WTC11 (cell line): ENCODE data around the gene ACADVL. TPM values are rescaled to one million over a fixed set of nuclear protein-coding genes. Genes with fewer than 3 reads are reported as not detected.
A peak's percentile ranks its signal among the peaks of the same experiment; 100 is the strongest.

Experiments
- ATAC-seq: fragments of 200-7000 bp; cut with Tn5 transposase; 2 replicates; pipeline ENCODE4 v1.10.0; 2021; ENCODE audit warnings: mild to moderate bottlenecking, moderate library complexity
- CTCF ChIA-PET: fragments of 300-600 bp; sonication (Branson Sonifier 250); formaldehyde crosslinking; loops from one replicate; lab custom pipeline; 2021; ENCODE audit warnings: antibody characterized with exemption; lab: Charles Lee
- POLR2A ChIA-PET: fragments of 350-600 bp; sonication (Branson Sonifier 250); formaldehyde crosslinking; loops from one replicate; lab custom pipeline; 2021; ENCODE audit warnings: antibody characterized with exemption; lab: Charles Lee
- DNase-seq: peaks from one replicate; pipeline ENCODE4 v3.0.0; 2021; ENCODE audit warnings: low spot score
- H3K27ac Mint-ChIP-seq: 2 replicates; pipeline ENCODE4 v1.8.0; 2021; ENCODE audit warnings: mixed read lengths
- H3K27me3 Mint-ChIP-seq: 2 replicates; pipeline ENCODE4 v1.8.0; 2021; ENCODE audit warnings: low read depth, mild to moderate bottlenecking, moderate library complexity, mixed read lengths
- H3K36me3 Mint-ChIP-seq: 2 replicates; pipeline ENCODE4 v1.8.0; 2021; ENCODE audit warnings: mixed read lengths
- H3K4me1 Mint-ChIP-seq: 2 replicates; pipeline ENCODE4 v1.8.0; 2022; ENCODE audit warnings: mixed read lengths
- H3K4me3 Mint-ChIP-seq: 2 replicates; pipeline ENCODE4 v1.8.0; 2021; ENCODE audit warnings: mild to moderate bottlenecking, moderate library complexity, mixed read lengths
- H3K9me3 Mint-ChIP-seq: 2 replicates; pipeline ENCODE4 v1.8.0; 2021; ENCODE audit warnings: mixed read lengths
- ATF6 ChIP-seq: sonication (generic); formaldehyde crosslinking; IDR thresholded peaks from 2 replicates; pipeline ENCODE4 v1.8.1; 2023; ENCODE audit warnings: mild to moderate bottlenecking, missing genetic modification reagents
- CDX4 ChIP-seq: fragments of 250-450 bp; sonication (Bioruptor Pico); IDR thresholded peaks from 2 replicates; pipeline ENCODE4 v1.9.0; 2021; ENCODE audit warnings: moderate library complexity, mild to moderate bottlenecking, inconsistent platforms, borderline replicate concordance
- CTCF ChIP-seq: fragments of 200-600 bp; IDR thresholded peaks from 2 replicates; pipeline ENCODE4 v1.8.0; 2022; ENCODE audit warnings: antibody characterized with exemption
- E2F5 ChIP-seq: sonication (generic); formaldehyde crosslinking; IDR thresholded peaks from 2 replicates; pipeline ENCODE4 v1.8.1; 2022; ENCODE audit warnings: mild to moderate bottlenecking, moderate library complexity, missing genetic modification reagents
- ELF4 ChIP-seq: sonication (generic); formaldehyde crosslinking; IDR thresholded peaks from 2 replicates; pipeline ENCODE4 v1.8.1; 2022; ENCODE audit warnings: low read depth, mild to moderate bottlenecking, moderate library complexity, missing genetic modification reagents
- FOXJ3 ChIP-seq: sonication (generic); formaldehyde crosslinking; IDR thresholded peaks from 2 replicates; pipeline ENCODE4 v1.9.0; 2021; ENCODE audit warnings: missing genetic modification reagents, mild to moderate bottlenecking, borderline replicate concordance
- FOXP1 ChIP-seq: sonication (generic); formaldehyde crosslinking; IDR thresholded peaks from 2 replicates; pipeline ENCODE4 v1.8.0; 2022; ENCODE audit warnings: missing genetic modification reagents, mild to moderate bottlenecking, moderate library complexity, borderline replicate concordance
- GTF2I ChIP-seq: fragments of 250-450 bp; sonication (Bioruptor Pico); conservative IDR thresholded peaks from 2 replicates; pipeline ENCODE4 v1.4.0; 2021; ENCODE audit warnings: mild to moderate bottlenecking
- HMGA2 ChIP-seq: fragments of 250-450 bp; sonication (Bioruptor Pico); IDR thresholded peaks from 2 replicates; pipeline ENCODE4 v1.4.0; 2021; ENCODE audit warnings: mild to moderate bottlenecking, moderate library complexity
- MYBL2 ChIP-seq: sonication (generic); formaldehyde crosslinking; IDR thresholded peaks from 2 replicates; pipeline ENCODE4 v1.8.1; 2023; ENCODE audit warnings: mild to moderate bottlenecking, moderate library complexity, missing genetic modification reagents
- NFE2L1 ChIP-seq: sonication (generic); formaldehyde crosslinking; IDR thresholded peaks from 2 replicates; pipeline ENCODE4 v1.8.1; 2023; ENCODE audit warnings: missing genetic modification reagents
- NFYB ChIP-seq: sonication (generic); formaldehyde crosslinking; conservative IDR thresholded peaks from 2 replicates; pipeline ENCODE4 v1.8.0; 2022; ENCODE audit warnings: low read depth, missing genetic modification reagents
- NR2C2 ChIP-seq: sonication (generic); formaldehyde crosslinking; IDR thresholded peaks from 2 replicates; pipeline ENCODE4 v1.8.0; 2022; ENCODE audit warnings: mild to moderate bottlenecking, missing genetic modification reagents
- NR3C1 ChIP-seq: sonication (generic); formaldehyde crosslinking; conservative IDR thresholded peaks from 2 replicates; pipeline ENCODE4 v1.8.1; 2023; ENCODE audit warnings: low read depth, mild to moderate bottlenecking, missing genetic modification reagents
- OVOL2 ChIP-seq: fragments of 250-450 bp; sonication (Bioruptor Pico); IDR thresholded peaks from 2 replicates; pipeline ENCODE4 v1.9.0; 2021; ENCODE audit warnings: mild to moderate bottlenecking, borderline replicate concordance
- PREB ChIP-seq: sonication (generic); formaldehyde crosslinking; IDR thresholded peaks from 2 replicates; pipeline ENCODE4 v1.8.1; 2022; ENCODE audit warnings: mild to moderate bottlenecking, missing genetic modification reagents, moderate library complexity, borderline replicate concordance
- PRRX2 ChIP-seq: fragments of 250-450 bp; sonication (Bioruptor Pico); IDR thresholded peaks from 2 replicates; pipeline ENCODE4 v1.8.0; 2021; ENCODE audit warnings: mild to moderate bottlenecking
- TCF7 ChIP-seq: sonication (generic); formaldehyde crosslinking; IDR thresholded peaks from 2 replicates; pipeline ENCODE4 v1.8.0; 2022; ENCODE audit warnings: mild to moderate bottlenecking, low read depth, missing genetic modification reagents, moderate library complexity
- ZMAT4 ChIP-seq: fragments of 250-450 bp; sonication (Bioruptor Pico); IDR thresholded peaks from 2 replicates; pipeline ENCODE4 v1.9.0; 2021; ENCODE audit warnings: mild to moderate bottlenecking
- ZNF232 ChIP-seq: sonication (generic); formaldehyde crosslinking; IDR thresholded peaks from 2 replicates; pipeline ENCODE4 v1.8.0; 2022; ENCODE audit warnings: mild to moderate bottlenecking, missing genetic modification reagents
- ZNF423 ChIP-seq: fragments of 250-450 bp; sonication (Bioruptor Pico); IDR thresholded peaks from 2 replicates; pipeline ENCODE4 v2.1.2; 2022; ENCODE audit warnings: mild to moderate bottlenecking, moderate library complexity
- ZSCAN18 ChIP-seq: fragments of 250-450 bp; sonication (Bioruptor Pico); IDR thresholded peaks from 2 replicates; pipeline ENCODE4 v2.1.2; 2022; ENCODE audit warnings: mild to moderate bottlenecking, moderate library complexity
- total RNA-seq: library from RNA; stranded (reverse); gene quantifications from 3 replicates; pipeline ENCODE4 v1.2.3, GENCODE V29; 2021

ACADVL gene
- total RNA-seq, 1 experiment from 2014 or later: 236 TPM

GRCh38 chr17:7253082-7253481 lies 33.3 kb downstream of the ACADVL start:
- no peak for DNase-seq
- ChIA-PET POLR2A (no interaction called here), CTCF (no interaction called here)
- H3K27me3 Mint-ChIP-seq: no peaks in the 10 kb centered on the region
- peak overlapping the region; percentile 100 for H3K27ac Mint-ChIP-seq
- ATAC-seq: no peak
- peaks cover 24% of the 10 kb centered on the region for H3K4me1 Mint-ChIP-seq
- peaks cover 30% of the 10 kb centered on the region for H3K36me3 Mint-ChIP-seq
- no peak for TF ChIP-seq GTF2I (CRISPR knock-in tag)
- no peak for TF ChIP-seq NR3C1 (CRISPR knock-in tag)
- TF ChIP-seq E2F5 (CRISPR knock-in tag): no peak
- TF ChIP-seq ZSCAN18 (CRISPR knock-in tag): no peak
- TF ChIP-seq CDX4 (CRISPR knock-in tag): no peak
- TF ChIP-seq ZNF423 (CRISPR knock-in tag): no peak
- no peak for TF ChIP-seq PRRX2
- no peak for TF ChIP-seq MYBL2 (CRISPR knock-in tag)
- no peak for TF ChIP-seq FOXP1 (CRISPR knock-in tag)
- TF ChIP-seq HMGA2 (CRISPR knock-in tag): no peak
- TF ChIP-seq ATF6 (CRISPR knock-in tag): no peak
- no peak for TF ChIP-seq NFE2L1 (CRISPR knock-in tag)
- TF ChIP-seq NR2C2 (CRISPR knock-in tag): no peak
- TF ChIP-seq TCF7: no peak
- TF ChIP-seq CTCF: no peak
- TF ChIP-seq ELF4: no peak
- no peak for TF ChIP-seq ZMAT4 (CRISPR knock-in tag)
- H3K4me3 Mint-ChIP-seq: peak overlapping the region; percentile 92
- H3K9me3 Mint-ChIP-seq: no peaks in the 10 kb centered on the region

GRCh38 chr17:7254511-7254910 lies 34.8 kb downstream of the ACADVL start:
- POLR2A ChIA-PET: interaction anchor here (0.7 kb wide), 1 partner anchor 47 kb away, joined by 4 read pairs; no protein-coding TSS in a partner anchor
- no peak overlapping the region for H3K4me3 Mint-ChIP-seq
- DNase-seq (no peak), ATAC-seq (no peak)
- H3K27me3 Mint-ChIP-seq: no peaks in the 10 kb centered on the region
- CTCF ChIA-PET: no interaction called here
- H3K27ac Mint-ChIP-seq: no peak overlapping the region
- peaks cover 34% of the 10 kb centered on the region for H3K36me3 Mint-ChIP-seq
- no peaks in the 10 kb centered on the region for H3K9me3 Mint-ChIP-seq
- H3K4me1 Mint-ChIP-seq: peaks cover 21% of the 10 kb centered on the region
- TF ChIP-seq ATF6 (CRISPR knock-in tag) (no peak), OVOL2 (no peak), FOXJ3 (no peak), ZNF232 (CRISPR knock-in tag) (no peak), FOXP1 (CRISPR knock-in tag) (no peak), PREB (CRISPR knock-in tag) (no peak), NFE2L1 (CRISPR knock-in tag) (no peak), ZNF423 (CRISPR knock-in tag) (no peak), E2F5 (CRISPR knock-in tag) (no peak), NFYB (CRISPR knock-in tag) (no peak)
